Muscle layer of colon (tissue), 2 donors: ENCODE measurements around the gene GREM2.

ENCODE experiments used
- H3K27ac ChIP-seq: one replicate; pipeline ENCODE4 v1.7.0; 2013; ENCODE audit warnings: low read depth, mild to moderate bottlenecking, low read length, moderate library complexity
- H3K27me3 ChIP-seq, 2 donors: one replicate each; pipeline ENCODE4 v1.7.0; 2013; ENCODE audit warnings: low read length in 2 of 2, mild to moderate bottlenecking in 2 of 2; ENCODE audit not compliant: insufficient read depth in 2 of 2, control insufficient read depth in 1 of 2
- H3K36me3 ChIP-seq: one replicate; pipeline ENCODE4 v1.7.0; 2013; ENCODE audit warnings: mild to moderate bottlenecking, low read length; ENCODE audit not compliant: insufficient read depth
- H3K4me1 ChIP-seq: one replicate; pipeline ENCODE4 v1.7.0; 2013; ENCODE audit warnings: mild to moderate bottlenecking, low read length; ENCODE audit not compliant: insufficient read depth
- H3K4me3 ChIP-seq, 2 donors: one replicate each; pipeline ENCODE4 v1.7.0; 2013; ENCODE audit warnings: low read length in 2 of 2, low read depth in 1 of 2, mild to moderate bottlenecking in 1 of 2, moderate library complexity in 1 of 2
- H3K9ac ChIP-seq: one replicate; pipeline ENCODE4 v1.7.0; 2013; ENCODE audit warnings: low read length
- H3K9me3 ChIP-seq: one replicate; pipeline ENCODE4 v1.7.0; 2013; ENCODE audit warnings: mild to moderate bottlenecking, low read length
- donor health status: abdominal sarcoma.
- donor health status: Adenocarcinoma of cecum.

The GREM2 gene

DNA sequence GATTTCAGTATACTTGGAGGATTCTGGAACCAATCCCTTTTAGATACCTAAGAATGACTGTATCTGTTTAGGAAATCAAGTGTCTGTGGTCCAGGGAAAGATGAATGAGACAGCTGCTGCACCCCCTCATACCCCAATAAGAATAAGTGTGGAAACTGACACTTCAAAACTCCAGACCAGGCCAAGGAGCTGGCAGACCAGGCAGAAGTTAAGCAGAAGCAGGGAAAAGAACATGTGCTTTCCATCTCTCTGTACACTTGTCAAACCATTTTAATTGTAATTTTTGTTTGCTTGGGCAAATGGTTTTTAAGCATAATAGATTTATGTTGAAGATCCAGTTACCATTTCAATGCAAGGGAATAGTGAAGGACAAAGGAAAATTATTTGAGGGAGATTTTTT is 100.2 kb downstream of the GREM2 start:
- no peaks in the 10 kb centered on the region for H3K27me3 ChIP-seq
- no peak overlapping the region for H3K4me3 ChIP-seq
- H3K9me3 ChIP-seq = no peaks in the 10 kb centered on the region
- no peaks in the 10 kb centered on the region for H3K36me3 ChIP-seq
- no peak overlapping the region for H3K27ac ChIP-seq
- peaks cover 9% of the 10 kb centered on the region for H3K4me1 ChIP-seq
- no peak overlapping the region for H3K9ac ChIP-seq

GRCh38 chr1:240508950-240509349 is 103.0 kb downstream of the GREM2 start:
- H3K27me3 ChIP-seq = no peaks in the 10 kb centered on the region
- no peaks in the 10 kb centered on the region for H3K9me3 ChIP-seq
- no peak overlapping the region for H3K27ac ChIP-seq
- peaks cover 9% of the 10 kb centered on the region for H3K4me1 ChIP-seq
- H3K4me3 ChIP-seq = no peak overlapping the region
- H3K36me3 ChIP-seq = no peaks in the 10 kb centered on the region
- no peak overlapping the region for H3K9ac ChIP-seq

GRCh38 chr1:240508201-240508600 is 103.8 kb downstream of the GREM2 start:
- no peaks in the 10 kb centered on the region for H3K36me3 ChIP-seq
- no peak overlapping the region for H3K9ac ChIP-seq
- no peaks in the 10 kb centered on the region for H3K9me3 ChIP-seq
- peaks cover 9% of the 10 kb centered on the region for H3K4me1 ChIP-seq
- H3K4me3 ChIP-seq = no peak overlapping the region
- no peaks in the 10 kb centered on the region for H3K27me3 ChIP-seq
- no peak overlapping the region for H3K27ac ChIP-seq

DNA sequence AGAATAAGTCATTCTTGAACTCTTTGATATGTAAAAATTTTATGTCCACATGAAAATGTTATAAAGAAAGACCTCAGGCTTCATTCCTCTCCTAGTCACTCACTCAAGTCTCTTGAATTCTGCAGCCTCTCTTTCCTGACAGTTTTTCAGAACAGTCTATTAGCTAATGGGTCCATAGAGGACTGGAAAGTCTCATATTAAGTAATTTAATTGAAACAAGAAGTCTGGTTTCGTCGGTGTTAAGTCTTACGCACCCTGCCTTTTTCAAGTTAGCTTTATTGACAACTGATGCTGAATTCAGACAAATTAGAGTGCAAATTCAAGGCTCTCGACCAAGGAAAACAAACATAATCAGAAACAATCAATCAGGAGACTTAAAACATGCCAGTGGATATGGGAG is 105.8 kb downstream of the GREM2 start:
- no peaks in the 10 kb centered on the region for H3K9me3 ChIP-seq

GRCh38 chr1:240503558-240503957 is 108.4 kb downstream of the GREM2 start:
- no peaks in the 10 kb centered on the region for H3K27me3 ChIP-seq
- no peak overlapping the region for H3K4me3 ChIP-seq
- no peaks in the 10 kb centered on the region for H3K9me3 ChIP-seq
- no peaks in the 10 kb centered on the region for H3K36me3 ChIP-seq
- no peak overlapping the region for H3K27ac ChIP-seq
- H3K4me1 ChIP-seq = peaks cover 20% of the 10 kb centered on the region
- no peak overlapping the region for H3K9ac ChIP-seq

More for the DNA sequence above, 105.8 kb downstream of the GREM2 start:
- Histone ChIP-seq H3K4me1 (peaks cover 10% of the 10 kb centered on the region), H3K36me3 (no peaks in the 10 kb centered on the region), H3K27ac (no peak overlapping the region), H3K4me3 (no peak overlapping the region), H3K9ac (no peak overlapping the region), H3K27me3 (no peaks in the 10 kb centered on the region)

DNA sequence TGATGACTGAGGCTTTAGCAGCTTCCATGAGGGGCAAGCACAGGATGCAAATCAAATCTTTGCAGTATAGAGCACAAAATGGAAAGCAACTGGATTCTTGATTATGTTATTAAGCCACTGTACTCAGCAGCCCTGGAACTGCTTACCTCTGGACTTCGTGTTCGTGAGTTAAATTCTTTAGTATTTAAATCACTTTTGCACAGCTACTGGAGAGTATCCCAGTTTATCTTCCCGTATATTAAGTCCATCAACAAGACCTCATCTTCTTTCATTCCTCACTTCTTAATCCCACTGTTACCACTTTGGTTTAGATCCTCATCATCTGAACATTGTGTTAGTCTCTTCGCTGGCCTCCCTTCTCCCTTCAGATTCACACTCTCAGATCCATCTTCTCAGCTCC is 108.9 kb downstream of the GREM2 start:
- Histone ChIP-seq H3K36me3 (no peaks in the 10 kb centered on the region), H3K4me3 (no peak overlapping the region), H3K4me1 (peaks cover 22% of the 10 kb centered on the region), H3K27me3 (no peaks in the 10 kb centered on the region), H3K9ac (no peak overlapping the region), H3K27ac (no peak overlapping the region), H3K9me3 (no peaks in the 10 kb centered on the region)

DNA sequence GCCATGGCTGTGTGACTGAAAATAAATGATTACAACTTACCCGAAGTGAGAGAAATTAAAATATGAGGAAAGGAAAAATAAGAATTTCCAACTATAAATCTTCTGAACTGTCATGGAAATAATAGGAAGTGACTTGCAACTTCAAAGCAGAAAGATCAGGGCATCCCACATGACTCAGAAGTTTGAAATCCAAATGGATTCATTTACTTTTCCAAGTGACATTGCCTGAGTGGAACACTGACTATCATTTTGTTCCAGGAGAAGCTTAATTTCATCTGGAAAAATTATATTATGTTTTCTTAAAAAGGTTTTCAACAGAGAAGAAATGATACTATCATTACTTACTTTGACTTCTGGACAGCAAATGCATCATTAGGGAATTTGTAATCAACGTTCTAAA is 110.8 kb downstream of the GREM2 start:
- Histone ChIP-seq H3K27me3 (no peaks in the 10 kb centered on the region), H3K9me3 (no peaks in the 10 kb centered on the region), H3K4me1 (peaks cover 22% of the 10 kb centered on the region), H3K27ac (no peak overlapping the region), H3K9ac (no peak overlapping the region), H3K36me3 (no peaks in the 10 kb centered on the region), H3K4me3 (no peak overlapping the region)

GRCh38 chr1:240500647-240501046 is 111.3 kb downstream of the GREM2 start:
- H3K27ac ChIP-seq = no peak overlapping the region
- H3K36me3 ChIP-seq = no peaks in the 10 kb centered on the region
- H3K4me1 ChIP-seq = peaks cover 22% of the 10 kb centered on the region
- H3K9me3 ChIP-seq = no peaks in the 10 kb centered on the region
- H3K9ac ChIP-seq = no peak overlapping the region
- no peak overlapping the region for H3K4me3 ChIP-seq
- no peaks in the 10 kb centered on the region for H3K27me3 ChIP-seq

DNA sequence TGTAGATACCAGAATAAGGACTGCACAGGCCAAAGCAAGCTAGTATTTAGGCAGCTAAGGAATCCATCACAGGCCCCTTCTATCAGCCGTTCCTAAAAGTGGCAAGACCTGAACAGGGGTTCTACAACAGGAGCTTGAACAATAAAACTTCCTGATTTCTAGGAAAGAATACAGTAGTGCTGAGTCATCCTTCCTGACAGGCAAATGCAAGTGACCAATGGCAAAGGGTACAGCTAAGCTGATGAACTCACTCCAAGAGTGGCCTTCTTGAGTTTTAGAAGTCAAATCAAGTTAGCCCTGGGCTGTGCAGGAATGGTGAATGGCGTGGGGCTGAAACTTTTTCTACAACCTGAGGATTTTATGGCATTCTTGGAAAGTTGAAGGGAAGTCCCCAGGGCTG is 112.9 kb downstream of the GREM2 start:
- no peak overlapping the region for H3K9ac ChIP-seq

DNA sequence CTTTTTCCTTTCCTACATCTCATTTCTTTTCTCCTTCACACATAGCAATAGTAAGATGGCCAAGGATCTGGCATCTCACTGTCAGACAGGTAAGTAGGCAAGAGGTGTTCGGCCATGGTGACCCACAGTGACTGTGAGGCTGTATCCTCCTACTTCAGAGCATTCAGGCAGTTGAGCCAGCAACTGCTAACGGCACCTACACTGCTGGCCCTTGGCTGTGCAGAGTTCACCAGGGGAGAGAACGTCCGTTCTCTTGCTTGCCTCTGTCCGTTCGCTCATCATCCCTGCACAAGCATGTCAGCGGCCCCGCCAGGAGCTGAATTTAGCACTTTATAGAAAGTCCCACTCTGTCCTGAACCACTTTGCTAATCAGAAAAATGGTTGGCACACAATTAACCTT is 113.6 kb downstream of the GREM2 start:
- no peaks in the 10 kb centered on the region for H3K36me3 ChIP-seq
- no peaks in the 10 kb centered on the region for H3K9me3 ChIP-seq
- no peak overlapping the region for H3K27ac ChIP-seq
- no peak overlapping the region for H3K9ac ChIP-seq
- H3K4me3 ChIP-seq = no peak overlapping the region
- peaks cover 22% of the 10 kb centered on the region for H3K4me1 ChIP-seq
- no peaks in the 10 kb centered on the region for H3K27me3 ChIP-seq

More for the DNA sequence above, 112.9 kb downstream of the GREM2 start:
- H3K27me3 ChIP-seq = no peaks in the 10 kb centered on the region
- peaks cover 22% of the 10 kb centered on the region for H3K4me1 ChIP-seq
- no peaks in the 10 kb centered on the region for H3K36me3 ChIP-seq
- peak overlapping the region; percentile 53 for H3K27ac ChIP-seq
- H3K9me3 ChIP-seq = no peaks in the 10 kb centered on the region
- H3K4me3 ChIP-seq = no peak overlapping the region

- no peaks in the 10 kb centered on the region for H3K36me3 ChIP-seq
- peaks cover 22% of the 10 kb centered on the region for H3K4me1 ChIP-seq
- H3K9ac ChIP-seq = no peak overlapping the region
- no peaks in the 10 kb centered on the region for H3K9me3 ChIP-seq
- no peak overlapping the region for H3K27ac ChIP-seq
- no peak overlapping the region for H3K4me3 ChIP-seq
- no peaks in the 10 kb centered on the region for H3K27me3 ChIP-seq
Observed at GRCh38 chr1:240497908-240498307, 114.0 kb downstream of the GREM2 start.

DNA sequence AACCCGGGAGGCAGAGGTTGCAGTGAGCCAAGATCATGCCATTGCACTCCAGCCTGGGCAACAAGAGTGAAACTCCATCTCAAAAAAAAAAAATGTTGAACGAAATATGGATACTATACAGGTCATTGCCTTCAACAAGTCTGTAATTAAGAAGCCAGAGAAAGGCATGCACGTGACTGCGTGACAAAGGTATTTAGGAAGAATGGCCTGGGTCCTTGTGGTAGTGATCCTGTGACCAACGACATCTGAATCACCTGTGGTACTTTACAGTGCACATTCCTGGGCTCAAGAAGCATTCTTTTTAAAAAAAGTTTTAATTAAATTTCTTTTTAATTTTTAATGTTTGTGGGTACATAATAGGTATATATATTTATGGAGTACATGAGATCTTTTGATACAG is 115.0 kb downstream of the GREM2 start:
- no peak overlapping the region for H3K9ac ChIP-seq
- H3K27ac ChIP-seq = no peak overlapping the region
- no peaks in the 10 kb centered on the region for H3K27me3 ChIP-seq
- H3K9me3 ChIP-seq = no peaks in the 10 kb centered on the region
- no peak overlapping the region for H3K4me3 ChIP-seq
- H3K4me1 ChIP-seq = peaks cover 22% of the 10 kb centered on the region
- H3K36me3 ChIP-seq = no peaks in the 10 kb centered on the region
